ENCODE results near the gene DCAF11.

Gene DCAF11

GRCh38 chr14:24160850-24161804 is 46.5 kb downstream of the DCAF11 start, which contains the start of gene IRF9 (continued):
- TF ChIP-seq BCL6B (tag by site-specific recombination; IDR thresholded peaks at IDR 0.05): no peak
- TF ChIP-seq ZNF560 (tag by site-specific recombination; IDR thresholded peaks at IDR 0.05; ENCODE audit: borderline replicate concordance): no peak
- TF ChIP-seq SP3 (tag by site-specific recombination; IDR thresholded peaks at IDR 0.05): peak; percentile 85
- TF ChIP-seq ZSCAN23 (tag by site-specific recombination; IDR thresholded peaks at IDR 0.05): no peak
- no peak; the same call in 1 of the 2 replicates for TF ChIP-seq ZNF660 (tag by site-specific recombination; IDR thresholded peaks at IDR 0.05)
- TF ChIP-seq ZNF621 (tag by site-specific recombination; IDR thresholded peaks at IDR 0.05): no peak
- no peak for TF ChIP-seq ZNF600 (tag by site-specific recombination; IDR thresholded peaks at IDR 0.05)
- TF ChIP-seq ZNF221 (tag by site-specific recombination; IDR thresholded peaks at IDR 0.05; ENCODE audit: borderline replicate concordance): no peak
- no peak for TF ChIP-seq ZNF664 (tag by site-specific recombination; IDR thresholded peaks at IDR 0.05)
- peak; percentile 77 for TF ChIP-seq GLIS2 (tag by site-specific recombination; IDR thresholded peaks at IDR 0.05)
- TF ChIP-seq ZNF561 (tag by site-specific recombination; IDR thresholded peaks at IDR 0.05; ENCODE audit: borderline replicate concordance): peak; percentile 83; the same call in 1 of the 2 replicates
- no peak for TF ChIP-seq ZNF362 (tag by site-specific recombination; IDR thresholded peaks at IDR 0.05)
- peak; percentile 89 for TF ChIP-seq HIC1 (tag by site-specific recombination; IDR thresholded peaks at IDR 0.05)
- TF ChIP-seq ZSCAN4 (tag by site-specific recombination; IDR thresholded peaks at IDR 0.05): no peak
- no peak for TF ChIP-seq ZNF513 (tag by site-specific recombination; IDR thresholded peaks at IDR 0.05)
- TF ChIP-seq ZNF280D (tag by site-specific recombination; IDR thresholded peaks at IDR 0.05): no peak
- TF ChIP-seq ZNF426 (tag by site-specific recombination; IDR thresholded peaks at IDR 0.05): no peak
- no peak for TF ChIP-seq ZNF677 (tag by site-specific recombination; IDR thresholded peaks at IDR 0.05)
- no peak for TF ChIP-seq ZNF223 (tag by site-specific recombination; IDR thresholded peaks at IDR 0.05)
- TF ChIP-seq ZNF114 (tag by site-specific recombination; IDR thresholded peaks at IDR 0.05): no peak
- TF ChIP-seq ZNF488 (tag by site-specific recombination; IDR thresholded peaks at IDR 0.05): no peak
- TF ChIP-seq ZSCAN18 (tag by site-specific recombination; IDR thresholded peaks at IDR 0.05): no peak
- TF ChIP-seq ZNF324 (tag by site-specific recombination; IDR thresholded peaks at IDR 0.05): peak; percentile 82; the same call in 1 of the 2 replicates
- no peak; the same call in 1 of the 2 replicates for TF ChIP-seq ZNF501 (tag by site-specific recombination; IDR thresholded peaks at IDR 0.05)
- TF ChIP-seq ZNF48 (tag by site-specific recombination; IDR thresholded peaks at IDR 0.05): no peak
- peak; percentile 59; the same call in 1 of the 2 replicates for TF ChIP-seq ZNF391 (tag by site-specific recombination; IDR thresholded peaks at IDR 0.05; ENCODE audit: borderline replicate concordance, low read depth)
